WTC11 (cell line): ENCODE data around the gene CYREN. TPM values are rescaled to one million over a fixed set of nuclear protein-coding genes. Genes with fewer than 3 reads are reported as not detected.

Source experiments
- ATAC-seq: fragments of 200-7000 bp; cut with Tn5 transposase; 2 replicates; pipeline ENCODE4 v1.10.0; 2021; ENCODE audit warnings: mild to moderate bottlenecking, moderate library complexity
- CTCF ChIA-PET: fragments of 300-600 bp; sonication (Branson Sonifier 250); formaldehyde crosslinking; loops from one replicate; lab custom pipeline; 2021; ENCODE audit warnings: antibody characterized with exemption; lab: Charles Lee
- POLR2A ChIA-PET: fragments of 350-600 bp; sonication (Branson Sonifier 250); formaldehyde crosslinking; loops from one replicate; lab custom pipeline; 2021; ENCODE audit warnings: antibody characterized with exemption; lab: Charles Lee
- DNase-seq: peaks from one replicate; pipeline ENCODE4 v3.0.0; 2021; ENCODE audit warnings: low spot score
- H3K27ac Mint-ChIP-seq: 2 replicates; pipeline ENCODE4 v1.8.0; 2021; ENCODE audit warnings: mixed read lengths
- H3K27me3 Mint-ChIP-seq: 2 replicates; pipeline ENCODE4 v1.8.0; 2021; ENCODE audit warnings: low read depth, mild to moderate bottlenecking, moderate library complexity, mixed read lengths
- H3K36me3 Mint-ChIP-seq: 2 replicates; pipeline ENCODE4 v1.8.0; 2021; ENCODE audit warnings: mixed read lengths
- H3K4me1 Mint-ChIP-seq: 2 replicates; pipeline ENCODE4 v1.8.0; 2022; ENCODE audit warnings: mixed read lengths
- H3K4me3 Mint-ChIP-seq: 2 replicates; pipeline ENCODE4 v1.8.0; 2021; ENCODE audit warnings: mild to moderate bottlenecking, moderate library complexity, mixed read lengths
- H3K9me3 Mint-ChIP-seq: 2 replicates; pipeline ENCODE4 v1.8.0; 2021; ENCODE audit warnings: mixed read lengths
- ATF1 ChIP-seq: sonication (generic); formaldehyde crosslinking; IDR thresholded peaks from 2 replicates; pipeline ENCODE4 v1.8.1; 2023; ENCODE audit warnings: mild to moderate bottlenecking, moderate library complexity, missing genetic modification reagents
- E2F5 ChIP-seq: sonication (generic); formaldehyde crosslinking; IDR thresholded peaks from 2 replicates; pipeline ENCODE4 v1.8.1; 2022; ENCODE audit warnings: mild to moderate bottlenecking, moderate library complexity, missing genetic modification reagents
- GABPB1 ChIP-seq: sonication (generic); formaldehyde crosslinking; IDR thresholded peaks from 2 replicates; pipeline ENCODE4 v1.8.1; 2023; ENCODE audit warnings: mild to moderate bottlenecking, missing genetic modification reagents
- JAZF1 ChIP-seq: fragments of 250-450 bp; sonication (Bioruptor Pico); IDR thresholded peaks from 2 replicates; pipeline ENCODE4 v1.9.0; 2021; ENCODE audit warnings: moderate library complexity, mild to moderate bottlenecking, inconsistent platforms
- MXD4 ChIP-seq: fragments of 250-450 bp; sonication (Bioruptor Pico); IDR thresholded peaks from 2 replicates; pipeline ENCODE4 v1.8.0; 2021; ENCODE audit warnings: mild to moderate bottlenecking, moderate library complexity, borderline replicate concordance
- NFYB ChIP-seq: sonication (generic); formaldehyde crosslinking; conservative IDR thresholded peaks from 2 replicates; pipeline ENCODE4 v1.8.0; 2022; ENCODE audit warnings: low read depth, missing genetic modification reagents
- OVOL2 ChIP-seq: fragments of 250-450 bp; sonication (Bioruptor Pico); IDR thresholded peaks from 2 replicates; pipeline ENCODE4 v1.9.0; 2021; ENCODE audit warnings: mild to moderate bottlenecking, borderline replicate concordance
- ZBTB21 ChIP-seq: sonication (generic); formaldehyde crosslinking; IDR thresholded peaks from 2 replicates; pipeline ENCODE4 v1.8.1; 2023; ENCODE audit warnings: mild to moderate bottlenecking, missing genetic modification reagents, borderline replicate concordance
- ZNF396 ChIP-seq: fragments of 250-450 bp; sonication (Bioruptor Pico); IDR thresholded peaks from 2 replicates; pipeline ENCODE4 v1.8.0; 2021; ENCODE audit warnings: mild to moderate bottlenecking, moderate library complexity, borderline replicate concordance
- ZNF512 ChIP-seq: sonication (generic); formaldehyde crosslinking; IDR thresholded peaks from 2 replicates; pipeline ENCODE4 v1.8.1; 2022; ENCODE audit warnings: missing genetic modification reagents, borderline replicate concordance
- total RNA-seq: library from RNA; stranded (reverse); gene quantifications from 3 replicates; pipeline ENCODE4 v1.2.3, GENCODE V29; 2021
- TF ChIP-seq, protein P1 (sequence below): fragments of 250-450 bp; sonication (Bioruptor Pico); IDR thresholded peaks from 2 replicates; pipeline ENCODE4 v1.8.0; 2021; ENCODE audit warnings: mild to moderate bottlenecking

Gene CYREN
- total RNA-seq, 1 experiment from 2014 or later, result 37.9 TPM

DNA sequence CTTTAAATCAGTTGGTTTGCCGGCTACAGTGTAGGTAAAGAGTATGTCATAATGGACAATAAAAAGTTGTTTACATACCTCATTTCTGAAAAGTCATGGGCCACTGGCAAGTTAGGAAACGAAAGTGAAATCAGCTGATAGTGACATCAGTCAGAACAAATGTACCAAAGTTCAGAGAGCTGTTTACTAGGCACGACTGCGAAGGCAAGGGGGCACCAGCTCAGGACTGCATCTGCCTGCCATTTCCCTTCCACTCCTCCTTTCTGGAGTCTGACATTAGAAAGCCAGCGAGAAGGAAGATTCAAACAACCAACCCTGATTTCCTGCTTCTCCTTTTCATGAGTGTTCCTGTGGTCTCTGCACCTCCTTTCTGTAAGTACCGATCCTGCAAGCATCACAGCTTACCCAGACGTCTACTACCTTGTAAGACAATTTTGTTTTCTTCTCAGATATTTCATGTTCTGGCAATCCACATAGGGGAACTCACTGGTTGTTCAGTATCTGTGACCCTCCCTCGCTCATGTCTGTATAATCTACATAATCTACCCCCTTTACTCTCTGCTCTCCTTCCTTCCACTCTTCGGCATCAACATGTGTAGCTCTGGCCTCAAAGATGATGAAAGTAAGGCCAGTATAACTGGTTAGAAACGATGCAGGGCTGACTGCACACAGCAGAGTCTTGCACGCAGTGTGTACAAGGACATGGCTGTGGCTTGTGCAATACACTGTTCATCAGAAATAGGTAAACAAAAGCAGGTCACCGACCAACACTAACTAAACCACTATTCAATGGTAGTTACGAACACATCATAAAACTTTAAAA is 22.4 kb downstream of the CYREN start, which contains the start of gene TMEM140:
TSS of gene TMEM140 (plus strand) at position 174 of the 823 bp plus-strand sequence. CDS start 16,370 bp downstream, outside the sequence.
- no peak for ATAC-seq
- CTCF ChIA-PET, result interaction anchor here (1.3 to 1.6 kb wide), 2 partner anchors 13 to 22 kb away, joined by 3 to 5 read pairs; partner anchors contain the start of gene CYREN
- H3K27ac Mint-ChIP-seq, result no peak within 1 kb of the TSS

DNA sequence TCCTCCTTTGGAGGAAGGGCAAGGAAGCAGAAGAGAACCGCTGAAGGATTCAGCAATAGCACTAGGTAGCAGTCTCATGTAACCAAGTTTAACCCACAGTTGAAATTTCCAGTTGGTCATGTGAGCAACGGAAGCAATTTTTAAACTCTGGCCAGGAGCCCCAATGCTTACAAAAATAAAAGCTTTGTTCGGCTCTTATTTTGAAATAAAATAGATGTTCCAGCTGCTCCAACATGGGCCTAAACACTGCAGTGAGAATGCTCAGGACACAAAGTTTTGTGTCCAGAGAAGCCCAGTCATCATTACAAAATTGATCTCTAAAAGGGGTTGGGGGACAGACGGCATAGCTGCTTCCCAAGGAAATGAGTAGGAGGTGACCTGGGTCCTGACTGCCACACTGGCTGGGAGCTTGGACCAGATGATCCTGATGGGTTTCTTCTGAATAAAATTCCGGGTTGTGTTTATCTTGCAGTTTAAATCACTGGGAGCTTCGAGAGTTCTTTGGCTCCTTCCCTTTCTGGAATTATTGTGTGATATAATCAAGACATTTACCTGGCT is 23.1 kb downstream of the CYREN start:
- no peak overlapping the region for H3K4me3 Mint-ChIP-seq
- CTCF ChIA-PET, result interaction anchor here (1.6 kb wide), 1 partner anchor 23 kb away, joined by 5 read pairs; the partner anchor contains the start of gene CYREN
- ATAC-seq, result no peak

More for the DNA sequence above, 22.4 kb downstream of the CYREN start, which contains the start of gene TMEM140:
- Mint-ChIP-seq H3K4me1 (peaks cover 13% of the 10 kb centered on the region), H3K9me3 (peaks cover 5% of the 10 kb centered on the region), H3K36me3 (no peaks in the 10 kb centered on the region), H3K27me3 (no peaks in the 10 kb centered on the region), H3K4me3 (no peak within 1 kb of the TSS)
- TF ChIP-seq ZBTB21 (CRISPR knock-in tag) (no peak), GABPB1 (CRISPR knock-in tag) (peak; percentile 96)
- POLR2A ChIA-PET, result no interaction called here
- no peak for DNase-seq

DNA sequence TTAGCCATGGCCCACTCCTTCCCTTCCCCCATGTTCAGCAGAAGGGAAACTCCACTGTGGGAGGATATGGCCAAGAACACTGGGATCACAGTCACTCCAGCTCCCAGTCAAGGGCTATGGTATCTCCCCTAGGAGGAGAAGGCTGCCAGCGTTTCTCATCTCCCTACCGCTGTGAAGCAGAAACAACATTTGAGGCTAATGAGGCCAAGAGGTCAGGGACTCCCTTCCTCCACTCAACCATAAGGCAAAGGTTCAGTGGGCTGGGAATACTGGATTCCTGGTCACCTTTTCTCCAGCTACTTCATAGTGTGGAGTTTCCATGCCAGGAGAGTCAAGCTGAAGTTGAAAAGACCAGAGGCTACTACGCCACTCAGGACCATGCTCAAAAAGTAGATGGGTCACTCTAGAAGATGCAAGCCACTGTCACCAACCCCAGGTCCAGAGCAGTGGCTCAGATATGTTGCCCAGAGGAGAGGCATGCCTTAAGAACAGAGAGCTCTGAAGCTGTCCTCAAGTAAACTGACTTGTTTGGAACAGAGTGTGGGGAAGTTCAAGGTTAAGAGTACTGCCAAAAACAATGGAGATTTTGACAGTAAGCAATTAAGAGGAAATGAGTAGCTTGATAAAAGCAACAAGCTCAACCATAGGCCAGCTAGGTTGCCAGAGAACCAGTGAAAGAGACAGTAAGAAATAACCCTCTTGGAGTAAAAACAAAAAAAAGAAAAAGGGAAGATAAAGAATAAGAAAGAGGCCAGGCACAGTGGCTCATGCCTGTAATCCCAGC is 26.4 kb downstream of the CYREN start:
- peaks cover 13% of the 10 kb centered on the region for H3K4me1 Mint-ChIP-seq
- H3K27ac Mint-ChIP-seq, result no peak overlapping the region
- DNase-seq (no peak), ATAC-seq (no peak)
- no peaks in the 10 kb centered on the region for H3K9me3 Mint-ChIP-seq
- TF ChIP-seq, protein P1, sequence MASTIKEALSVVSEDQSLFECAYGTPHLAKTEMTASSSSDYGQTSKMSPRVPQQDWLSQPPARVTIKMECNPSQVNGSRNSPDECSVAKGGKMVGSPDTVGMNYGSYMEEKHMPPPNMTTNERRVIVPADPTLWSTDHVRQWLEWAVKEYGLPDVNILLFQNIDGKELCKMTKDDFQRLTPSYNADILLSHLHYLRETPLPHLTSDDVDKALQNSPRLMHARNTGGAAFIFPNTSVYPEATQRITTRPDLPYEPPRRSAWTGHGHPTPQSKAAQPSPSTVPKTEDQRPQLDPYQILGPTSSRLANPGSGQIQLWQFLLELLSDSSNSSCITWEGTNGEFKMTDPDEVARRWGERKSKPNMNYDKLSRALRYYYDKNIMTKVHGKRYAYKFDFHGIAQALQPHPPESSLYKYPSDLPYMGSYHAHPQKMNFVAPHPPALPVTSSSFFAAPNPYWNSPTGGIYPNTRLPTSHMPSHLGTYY, result no peak
- TF ChIP-seq ATF1, result no peak
- ChIA-PET POLR2A (no interaction called here), CTCF (interaction anchor here (0.7 kb wide), 1 partner anchor 410 kb away, joined by 3 read pairs; no protein-coding TSS in a partner anchor)
- H3K27me3 Mint-ChIP-seq, result no peaks in the 10 kb centered on the region
- no peaks in the 10 kb centered on the region for H3K36me3 Mint-ChIP-seq
- H3K4me3 Mint-ChIP-seq, result no peak overlapping the region

More for the DNA sequence above, 23.1 kb downstream of the CYREN start:
- no peak for DNase-seq
- H3K36me3 Mint-ChIP-seq, result no peaks in the 10 kb centered on the region
- no peak overlapping the region for H3K27ac Mint-ChIP-seq
- no peaks in the 10 kb centered on the region for H3K27me3 Mint-ChIP-seq
- POLR2A ChIA-PET, result no interaction called here
- peaks cover 13% of the 10 kb centered on the region for H3K4me1 Mint-ChIP-seq
- no peaks in the 10 kb centered on the region for H3K9me3 Mint-ChIP-seq
- TF ChIP-seq JAZF1 (CRISPR knock-in tag) (no peak), MXD4 (CRISPR knock-in tag) (no peak), E2F5 (CRISPR knock-in tag) (no peak), OVOL2 (CRISPR knock-in tag) (no peak), ZNF512 (CRISPR knock-in tag) (no peak)

DNA sequence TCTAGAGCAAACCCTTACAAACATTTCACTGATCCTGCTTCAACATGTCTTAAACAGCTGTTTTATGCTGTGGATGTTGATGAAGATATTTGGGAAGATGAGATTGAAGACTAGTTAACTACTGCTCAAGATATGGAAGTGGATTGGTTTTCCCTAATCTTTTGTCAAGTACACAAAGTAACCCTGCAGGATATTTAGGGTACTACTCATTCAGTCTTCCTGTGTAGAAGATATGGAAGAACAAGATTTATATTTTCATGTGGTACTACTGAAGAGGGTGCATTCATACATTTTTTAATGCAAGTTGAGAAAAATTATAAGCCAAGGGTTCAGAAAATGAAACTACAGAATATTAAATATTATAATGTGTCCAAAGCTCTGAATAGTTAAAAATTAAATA is 40.9 kb downstream of the CYREN start:
- CTCF ChIA-PET, result no interaction called here
- no peak for TF ChIP-seq ZNF396 (CRISPR knock-in tag)
- no peak for TF ChIP-seq NFYB
- Mint-ChIP-seq H3K4me1 (no peaks in the 10 kb centered on the region), H3K27ac (no peak overlapping the region), H3K9me3 (peaks cover 14% of the 10 kb centered on the region), H3K4me3 (no peak overlapping the region), H3K27me3 (peaks cover 7% of the 10 kb centered on the region), H3K36me3 (no peaks in the 10 kb centered on the region)
- POLR2A ChIA-PET, result no interaction called here
- DNase-seq (no peak), ATAC-seq (no peak; the same call in 1 of the 2 replicates)
